H9 (cell line): ENCODE data around the gene BABAM1. TPM values are rescaled to one million over a fixed set of nuclear protein-coding genes. Genes with fewer than 3 reads are reported as not detected.

Source experiments
- DNase-seq: peaks from one replicate; pipeline ENCODE4 v3.0.0-alpha.2; 2017
- H2AFZ ChIP-seq: one replicate; pipeline ENCODE4 v1.6.1; 2013; ENCODE audit warnings: mild to moderate bottlenecking, low read length, control low read depth, moderate library complexity
- H2AK5ac ChIP-seq: 2 replicates; pipeline ENCODE4 v1.6.1; 2013; ENCODE audit warnings: low read length, control low read depth, mixed read lengths; ENCODE audit not compliant: insufficient read length
- H2BK120ac ChIP-seq: one replicate; pipeline ENCODE4 v1.6.1; 2013; ENCODE audit warnings: low read depth, mild to moderate bottlenecking, low read length, control low read depth, inconsistent platforms; ENCODE audit not compliant: poor library complexity, severe bottlenecking
- H2BK12ac ChIP-seq: 2 replicates; pipeline ENCODE4 v1.6.1; 2013; ENCODE audit warnings: low read length, control low read depth, mixed read lengths, low read depth; ENCODE audit not compliant: insufficient read length
- H2BK15ac ChIP-seq: 2 replicates; pipeline ENCODE4 v1.6.1; 2013; ENCODE audit warnings: low read depth, low read length, control low read depth
- H2BK20ac ChIP-seq: one replicate; pipeline ENCODE4 v1.6.1; 2013; ENCODE audit warnings: low read depth, mild to moderate bottlenecking, low read length, control low read depth, inconsistent platforms; ENCODE audit not compliant: poor library complexity, severe bottlenecking
- H2BK5ac ChIP-seq: 2 replicates; pipeline ENCODE4 v1.6.1; 2013; ENCODE audit warnings: low read length, control low read depth, mixed read lengths; ENCODE audit not compliant: insufficient read length
- H3K14ac ChIP-seq: 2 replicates; pipeline ENCODE4 v1.6.1; 2013; ENCODE audit warnings: low read length, control low read depth; ENCODE audit not compliant: insufficient read depth
- H3K18ac ChIP-seq: 2 replicates; pipeline ENCODE4 v1.6.1; 2013; ENCODE audit warnings: low read depth, mild to moderate bottlenecking, mixed read lengths, low read length, control low read depth; ENCODE audit not compliant: insufficient read length
- H3K23ac ChIP-seq: 2 replicates; pipeline ENCODE4 v1.6.1; 2013; ENCODE audit warnings: low read length, control low read depth, mixed read lengths, low read depth; ENCODE audit not compliant: insufficient read length
- H3K23me2 ChIP-seq: 2 replicates; pipeline ENCODE4 v1.6.1; 2013; ENCODE audit warnings: low read depth, mild to moderate bottlenecking, mixed read lengths, low read length, control low read depth; ENCODE audit not compliant: insufficient read length, poor library complexity, severe bottlenecking
- H3K27ac ChIP-seq: 2 replicates; pipeline ENCODE4 v1.5.1; 2013; ENCODE audit warnings: low read length, control low read depth, mixed read lengths, low read depth; ENCODE audit not compliant: insufficient read length
- H3K27me3 ChIP-seq: 2 replicates; pipeline ENCODE4 v1.6.1; 2013; ENCODE audit warnings: low read length, control low read depth, inconsistent platforms; ENCODE audit not compliant: insufficient read depth
- H3K4ac ChIP-seq: 2 replicates; pipeline ENCODE4 v1.6.1; 2013; ENCODE audit warnings: low read depth, mild to moderate bottlenecking, control low read depth, inconsistent platforms, low read length, moderate library complexity
- H3K4me1 ChIP-seq: 2 replicates; pipeline ENCODE4 v1.6.1; 2013; ENCODE audit warnings: low read length, control low read depth, inconsistent platforms; ENCODE audit not compliant: insufficient read depth
- H3K4me2 ChIP-seq: 2 replicates; pipeline ENCODE4 v1.6.1; 2013; ENCODE audit warnings: low read length, control low read depth, mixed read lengths; ENCODE audit not compliant: insufficient read length, insufficient read depth
- H3K56ac ChIP-seq: 2 replicates; pipeline ENCODE4 v1.6.1; 2013; ENCODE audit warnings: low read depth, mild to moderate bottlenecking, mixed read lengths, low read length, control low read depth; ENCODE audit not compliant: insufficient read length
- H3K79me1 ChIP-seq: 2 replicates; pipeline ENCODE4 v1.6.1; 2013; ENCODE audit warnings: low read depth, mild to moderate bottlenecking, moderate library complexity, low read length, control low read depth, inconsistent platforms; ENCODE audit not compliant: insufficient read depth, poor library complexity, severe bottlenecking
- H3K79me2 ChIP-seq: 2 replicates; pipeline ENCODE4 v1.6.1; 2013; ENCODE audit warnings: low read length, control low read depth, inconsistent platforms; ENCODE audit not compliant: insufficient read depth
- H3K9ac ChIP-seq: 2 replicates; pipeline ENCODE4 v1.6.1; 2013; ENCODE audit warnings: low read length, control low read depth, mixed read lengths; ENCODE audit not compliant: insufficient read length; ENCODE audit errors: extremely low read depth
- H3K9me3 ChIP-seq: one replicate; pipeline ENCODE4 v1.6.1; 2013; ENCODE audit warnings: low read depth, low read length, inconsistent platforms; ENCODE audit not compliant: control insufficient read depth
- H3T11ph ChIP-seq: one replicate; pipeline ENCODE4 v1.6.1; 2013; ENCODE audit warnings: mild to moderate bottlenecking, low read length, control low read depth, inconsistent platforms
- H4K20me1 ChIP-seq: one replicate; pipeline ENCODE4 v1.6.1; 2013; ENCODE audit not compliant: control insufficient read depth, insufficient read length, insufficient read depth
- H4K5ac ChIP-seq: 2 replicates; pipeline ENCODE4 v1.6.1; 2013; ENCODE audit warnings: low read depth, mild to moderate bottlenecking, mixed read lengths, low read length, control low read depth; ENCODE audit not compliant: insufficient read length
- H4K8ac ChIP-seq: replicated peaks from 2 replicates; pipeline ENCODE4 v1.6.1; 2013; ENCODE audit warnings: low read length, control low read depth, mixed read lengths, low read depth; ENCODE audit not compliant: insufficient read length
- H4K91ac ChIP-seq: 2 replicates; pipeline ENCODE4 v1.6.1; 2013; ENCODE audit warnings: low read depth, mild to moderate bottlenecking, moderate library complexity, mixed read lengths, low read length, control low read depth; ENCODE audit not compliant: insufficient read length
- H3K27ac Mint-ChIP-seq, 3 experiments: 2 replicates in 2 of 3; 3 replicates in 1 of 3; pipeline ENCODE4 v1.8.0; 2020 to 2021; ENCODE audit warnings: mixed read lengths in 3 of 3, mild to moderate bottlenecking in 1 of 3, moderate library complexity in 1 of 3
- H3K27me3 Mint-ChIP-seq: 2 replicates; pipeline ENCODE4 v1.8.0; 2021; ENCODE audit warnings: low read depth, mild to moderate bottlenecking, moderate library complexity, mixed read lengths
- H3K36me3 Mint-ChIP-seq, 3 experiments: 2 replicates in 2 of 3; 3 replicates in 1 of 3; pipeline ENCODE4 v1.8.0; 2020 to 2021; ENCODE audit warnings: low read depth in 3 of 3, mixed read lengths in 3 of 3; ENCODE audit not compliant: insufficient read depth in 1 of 3
- H3K4me1 Mint-ChIP-seq, 2 experiments: 2 replicates each; pipeline ENCODE4 v1.8.0; 2020; ENCODE audit warnings: mixed read lengths in 2 of 2
- H3K4me3 Mint-ChIP-seq, 2 experiments: 2 replicates in 1 of 2; 3 replicates in 1 of 2; pipeline ENCODE4 v1.8.0; 2020 to 2021; ENCODE audit warnings: mild to moderate bottlenecking in 2 of 2, mixed read lengths in 2 of 2, moderate library complexity in 1 of 2
- H3K9me3 Mint-ChIP-seq, 2 experiments: 2 replicates in 1 of 2; 3 replicates in 1 of 2; pipeline ENCODE4 v1.8.0; 2020; ENCODE audit warnings: mild to moderate bottlenecking in 2 of 2, mixed read lengths in 2 of 2, moderate library complexity in 1 of 2
- CTCF ChIP-seq: fragments of 200-600 bp; sonication (generic); conservative IDR thresholded peaks from 3 replicates; pipeline ENCODE4 v1.8.0; 2021; ENCODE audit warnings: antibody characterized with exemption, mild to moderate bottlenecking
- WGBS: extraction: QIAGEN DNeasy Blood & Tissue Kit; methylation state at CpG from one replicate; pipeline ENCODE4 v1.1.7; 2013; ENCODE audit warnings: missing lambda C conversion rate, low lambda C conversion rate, mixed read lengths; ENCODE audit not compliant: insufficient read length; ENCODE audit errors: extremely low coverage; 5-methylcytosine and 5-hydroxymethylcytosine counted together
- total RNA-seq: library from RNA; stranded (reverse); gene quantifications from 2 replicates; pipeline ENCODE4 v1.2.1, GENCODE V29; 2021

BABAM1 gene
- total RNA-seq, 1 experiment from 2014 or later = 130 TPM

DNA sequence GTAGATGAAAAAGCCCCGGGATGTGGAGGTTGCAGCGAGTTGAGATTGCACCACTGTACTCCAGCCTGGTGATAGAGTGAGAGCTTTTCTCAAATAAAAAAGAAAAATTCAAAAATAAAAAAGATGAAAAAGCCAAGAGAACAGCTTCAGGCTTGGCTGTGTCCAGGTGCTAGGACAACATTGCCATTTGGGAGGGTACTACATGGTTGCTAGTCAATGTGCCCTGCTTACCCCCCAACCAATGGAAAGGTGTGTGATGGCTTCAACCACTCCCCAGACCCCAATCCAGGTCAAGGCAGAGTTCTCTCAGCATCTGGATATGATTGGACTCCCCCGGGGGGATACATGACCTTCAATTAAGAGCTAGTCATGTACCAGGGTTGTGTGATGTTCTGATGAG lies 12.2 kb downstream of the BABAM1 start:
- no peak overlapping the region for H3K27ac Mint-ChIP-seq
- peaks cover 7% of the 10 kb centered on the region for H3K23me2 ChIP-seq

More for the DNA sequence above, 12.2 kb downstream of the BABAM1 start:
- Histone ChIP-seq H2AFZ (no peak overlapping the region), H4K8ac (no peak overlapping the region), H2BK20ac (no peak overlapping the region), H2BK15ac (no peak overlapping the region), H2BK120ac (no peak overlapping the region), H2BK12ac (no peak overlapping the region), H3K79me2 (no peaks in the 10 kb centered on the region), H3K4me2 (no peak overlapping the region), H3K27me3 (no peaks in the 10 kb centered on the region; the same call in 1 of the 2 replicates), H3K14ac (no peak overlapping the region), H3K9ac (no peak overlapping the region), H3K56ac (no peak overlapping the region), H2AK5ac (no peak overlapping the region), H4K91ac (no peak overlapping the region), H3T11ph (no peak overlapping the region), H3K79me1 (no peaks in the 10 kb centered on the region), H3K27ac (no peak overlapping the region), H3K9me3 (no peaks in the 10 kb centered on the region), H3K23ac (no peak overlapping the region), H4K5ac (no peak overlapping the region), H2BK5ac (no peak overlapping the region), H4K20me1 (peaks cover 4% of the 10 kb centered on the region), H3K4ac (no peak overlapping the region), H3K18ac (no peak overlapping the region), H3K4me1 (no peaks in the 10 kb centered on the region)
- Mint-ChIP-seq H3K9me3 (no peaks in the 10 kb centered on the region; a peak in 1 of 5 replicates), H3K27me3 (peaks cover 7% of the 10 kb centered on the region), H3K36me3 (peaks cover 44 to 52% (median 50%) of the 10 kb centered on the region in 3 experiments), H3K4me1 (peaks cover 4 to 5% of the 10 kb centered on the region in 2 experiments; a peak in 2 of 4 replicates), H3K4me3 (no peak overlapping the region)
- TF ChIP-seq CTCF = no peak
- no peak for DNase-seq
- no CpG with 5 or more reads among the region's 3 CpGs for WGBS
